Peyer's patch (tissue), 4 donors: Measurements from ENCODE around the gene TMEM131L. TPM values are rescaled to one million over a fixed set of nuclear protein-coding genes. Genes with fewer than 3 reads are reported as not detected.

Experiments
- DNase-seq, 3 donors: peaks; one replicate each; pipeline ENCODE4 v3.0.0-alpha.2; 2017 to 2019
- H3K27ac ChIP-seq, 4 donors: fragments of 200-600 bp; sonication (generic); one replicate each; pipeline ENCODE4 v1.5.1; 2016 to 2019
- H3K27me3 ChIP-seq, 2 donors: fragments of 200-600 bp; sonication (generic); one replicate each; pipeline ENCODE4 v1.5.1; 2019
- H3K36me3 ChIP-seq, 3 donors: fragments of 200-600 bp; sonication (generic); one replicate each; pipeline ENCODE4 v1.5.1; 2016 to 2019
- H3K4me1 ChIP-seq, 4 donors: fragments of 200-600 bp; sonication (generic); one replicate each; pipeline ENCODE4 v1.5.1; 2016 to 2019
- H3K4me3 ChIP-seq, 4 donors: fragments of 200-600 bp; sonication (generic); 1 replicate in 3 of 4; 2 replicates in 1 of 4; pipeline ENCODE4 v1.5.1; 2016 to 2019; ENCODE audit warnings: mild to moderate bottlenecking in 1 of 4
- H3K9me3 ChIP-seq, 4 donors: fragments of 200-600 bp; sonication (generic); one replicate each; pipeline ENCODE4 v1.5.1; 2016 to 2019; ENCODE audit warnings: mild to moderate bottlenecking in 1 of 4
- POLR2A ChIP-seq, 2 donors: fragments of 450-650 bp; IDR thresholded peaks; one replicate each; pipeline ENCODE4 v1.5.1; 2017; ENCODE audit warnings: antibody characterized with exemption in 2 of 2, mild to moderate bottlenecking in 2 of 2, moderate library complexity in 2 of 2
- total RNA-seq, 4 donors: library from RNA; depleted of rRNA; stranded (reverse); fragments of >200 nt; gene quantifications; one replicate each; pipeline ENCODE4 v1.1.0, GENCODE V29; 2016
- TF ChIP-seq, protein P1 (sequence below), 6 experiments: fragments of 450-650 bp in 4 of 6; fragments of 200-600 bp in 2 of 6; sonication (generic) in 1 of 6; IDR thresholded peaks; one replicate each; pipeline ENCODE4 v1.5.1; 2017 to 2019; ENCODE audit warnings: antibody characterized with exemption in 6 of 6, mild to moderate bottlenecking in 3 of 6, moderate library complexity in 1 of 6

The TMEM131L gene
- total RNA-seq, 4 donors from 2014 or later = 5.2 to 54.5 (median 7.0) TPM

DNA sequence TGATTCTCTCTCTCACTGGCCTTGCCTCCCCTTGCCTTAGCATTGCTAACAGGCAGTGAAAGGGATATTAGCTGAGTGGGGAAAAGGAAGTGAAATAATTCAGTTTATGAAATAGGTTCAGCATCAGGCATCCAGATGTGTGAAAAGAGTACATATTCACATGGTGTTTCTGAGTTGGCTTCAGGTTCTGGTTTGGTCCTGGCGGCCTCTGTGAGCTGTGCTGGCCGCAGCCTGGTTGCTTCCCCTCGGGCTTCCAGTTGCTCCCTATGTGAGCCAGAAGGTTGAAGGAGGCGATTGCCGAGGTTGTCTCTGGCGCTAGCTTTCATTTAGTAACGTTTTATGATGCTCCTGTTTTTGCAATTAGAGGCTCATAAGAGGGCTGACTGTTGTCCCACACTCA, 118.9 kb downstream of the TMEM131L start:
- no peak for DNase-seq
- Histone ChIP-seq H3K36me3 (peaks cover 0 to 9% (median 0%) of the 10 kb centered on the region in 3 donors), H3K4me3 (no peak overlapping the region)

DNA sequence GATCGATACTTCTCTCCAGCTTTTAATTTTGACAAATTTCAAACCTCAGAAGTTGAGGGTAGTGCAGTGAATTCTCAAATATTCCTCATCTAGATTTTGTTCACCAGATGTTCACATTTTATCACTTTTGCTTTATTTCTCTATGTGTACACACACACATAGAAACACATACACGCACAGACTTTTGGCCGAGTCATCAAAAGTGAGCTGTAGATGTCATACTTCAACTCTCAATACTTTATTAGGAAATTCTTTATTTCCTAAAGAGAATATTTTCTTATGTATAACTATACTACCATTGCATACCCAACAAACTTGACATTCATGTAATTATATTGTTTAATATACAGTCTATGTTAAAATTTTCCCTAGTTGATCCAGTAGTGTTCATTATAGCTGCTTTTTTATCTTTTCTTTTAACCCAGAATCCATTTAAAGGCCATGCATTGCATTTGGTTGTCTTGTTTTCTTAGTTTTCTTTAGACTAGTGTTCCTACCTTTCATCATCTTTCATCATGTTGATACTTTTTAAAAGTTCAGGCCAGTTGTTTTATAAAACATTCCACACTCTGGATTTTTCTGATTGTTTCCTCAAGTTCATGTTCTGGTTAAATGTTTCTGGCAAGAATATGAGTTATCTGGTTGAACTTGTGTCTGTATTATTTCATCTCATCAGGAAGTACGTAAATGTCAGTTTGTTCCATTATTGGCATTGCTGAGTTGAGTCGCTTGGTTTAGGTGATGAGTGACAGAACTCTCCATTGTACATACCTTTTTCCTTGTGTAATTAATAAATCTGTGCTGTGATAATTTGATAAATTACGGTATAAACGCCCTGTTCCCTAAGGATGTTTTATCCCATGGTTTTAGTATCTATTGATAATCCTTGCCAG, 123.8 kb downstream of the TMEM131L start:
- TF ChIP-seq, protein P1, sequence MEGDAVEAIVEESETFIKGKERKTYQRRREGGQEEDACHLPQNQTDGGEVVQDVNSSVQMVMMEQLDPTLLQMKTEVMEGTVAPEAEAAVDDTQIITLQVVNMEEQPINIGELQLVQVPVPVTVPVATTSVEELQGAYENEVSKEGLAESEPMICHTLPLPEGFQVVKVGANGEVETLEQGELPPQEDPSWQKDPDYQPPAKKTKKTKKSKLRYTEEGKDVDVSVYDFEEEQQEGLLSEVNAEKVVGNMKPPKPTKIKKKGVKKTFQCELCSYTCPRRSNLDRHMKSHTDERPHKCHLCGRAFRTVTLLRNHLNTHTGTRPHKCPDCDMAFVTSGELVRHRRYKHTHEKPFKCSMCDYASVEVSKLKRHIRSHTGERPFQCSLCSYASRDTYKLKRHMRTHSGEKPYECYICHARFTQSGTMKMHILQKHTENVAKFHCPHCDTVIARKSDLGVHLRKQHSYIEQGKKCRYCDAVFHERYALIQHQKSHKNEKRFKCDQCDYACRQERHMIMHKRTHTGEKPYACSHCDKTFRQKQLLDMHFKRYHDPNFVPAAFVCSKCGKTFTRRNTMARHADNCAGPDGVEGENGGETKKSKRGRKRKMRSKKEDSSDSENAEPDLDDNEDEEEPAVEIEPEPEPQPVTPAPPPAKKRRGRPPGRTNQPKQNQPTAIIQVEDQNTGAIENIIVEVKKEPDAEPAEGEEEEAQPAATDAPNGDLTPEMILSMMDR (IDR thresholded peaks at IDR 0.05) = no peak
- TF ChIP-seq POLR2A (IDR thresholded peaks at IDR 0.05) = no peak
- Histone ChIP-seq H3K9me3 (no peaks in the 10 kb centered on the region), H3K27ac (no peak overlapping the region), H3K36me3 (peaks cover 0 to 9% (median 0%) of the 10 kb centered on the region in 3 donors), H3K27me3 (no peaks in the 10 kb centered on the region), H3K4me1 (no peaks in the 10 kb centered on the region), H3K4me3 (no peak overlapping the region)
- DNase-seq = no peak

More for the DNA sequence above, 118.9 kb downstream of the TMEM131L start:
- no peaks in the 10 kb centered on the region for H3K4me1 ChIP-seq
- no peaks in the 10 kb centered on the region for H3K9me3 ChIP-seq
- H3K27ac ChIP-seq = no peak overlapping the region
- TF ChIP-seq, protein P1 (IDR thresholded peaks at IDR 0.05) = no peak
- TF ChIP-seq POLR2A (IDR thresholded peaks at IDR 0.05) = no peak
- no peaks in the 10 kb centered on the region for H3K27me3 ChIP-seq

DNA sequence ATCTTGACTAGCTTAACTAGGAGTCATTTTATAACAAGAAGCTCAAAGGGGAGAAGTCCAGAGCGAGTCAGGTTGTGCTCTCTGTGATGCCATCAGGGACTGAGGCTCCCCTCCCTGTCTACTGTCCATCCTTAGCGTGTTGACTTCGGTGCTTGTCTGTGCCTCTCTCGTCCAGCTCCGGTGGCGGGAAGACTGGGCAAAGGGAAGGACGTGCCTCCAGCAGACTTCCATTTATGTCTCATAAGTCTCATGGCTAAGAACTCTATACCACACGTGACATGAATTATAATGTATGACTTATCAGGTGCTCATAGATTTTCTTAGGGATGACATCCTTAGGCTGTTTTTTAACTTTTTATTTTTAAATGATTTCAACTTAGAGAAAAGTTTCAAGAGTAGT, 125.3 kb downstream of the TMEM131L start:
- TF ChIP-seq POLR2A (IDR thresholded peaks at IDR 0.05) = no peak
- TF ChIP-seq, protein P1 (IDR thresholded peaks at IDR 0.05) = no peak
- no peak for DNase-seq
- H3K4me3 ChIP-seq = no peak overlapping the region
- no peaks in the 10 kb centered on the region for H3K9me3 ChIP-seq
- no peak overlapping the region for H3K27ac ChIP-seq
- no peaks in the 10 kb centered on the region for H3K4me1 ChIP-seq
- no peaks in the 10 kb centered on the region for H3K27me3 ChIP-seq
- peaks cover 0 to 16% (median 0%) of the 10 kb centered on the region in 3 donors for H3K36me3 ChIP-seq

DNA sequence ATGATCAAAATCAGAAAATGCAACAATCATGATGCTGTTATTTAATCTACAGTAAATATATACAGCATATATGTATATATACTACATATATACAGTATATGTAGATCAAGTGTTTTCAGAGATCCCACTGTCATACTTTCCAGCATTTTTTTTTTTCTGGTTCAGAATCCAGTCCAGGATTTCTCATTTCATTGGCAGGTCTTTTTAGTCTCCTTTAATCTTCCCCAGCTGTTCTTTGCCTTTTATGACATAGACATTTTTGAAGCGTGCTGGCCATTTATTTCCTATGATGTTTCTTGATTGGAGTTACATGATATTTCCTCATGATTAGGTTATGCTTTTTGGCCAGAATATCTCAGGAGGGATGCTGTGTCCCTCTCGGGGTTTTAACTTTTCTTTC, 125.9 kb downstream of the TMEM131L start:
- H3K4me3 ChIP-seq = no peak overlapping the region
- no peaks in the 10 kb centered on the region for H3K9me3 ChIP-seq
- H3K27ac ChIP-seq = no peak overlapping the region
- H3K36me3 ChIP-seq = peaks cover 0 to 18% (median 0%) of the 10 kb centered on the region in 3 donors
- no peak for DNase-seq
- no peak for TF ChIP-seq POLR2A (IDR thresholded peaks at IDR 0.05)
- TF ChIP-seq, protein P1 (IDR thresholded peaks at IDR 0.05) = no peak
- no peaks in the 10 kb centered on the region for H3K4me1 ChIP-seq
- H3K27me3 ChIP-seq = no peaks in the 10 kb centered on the region

DNA sequence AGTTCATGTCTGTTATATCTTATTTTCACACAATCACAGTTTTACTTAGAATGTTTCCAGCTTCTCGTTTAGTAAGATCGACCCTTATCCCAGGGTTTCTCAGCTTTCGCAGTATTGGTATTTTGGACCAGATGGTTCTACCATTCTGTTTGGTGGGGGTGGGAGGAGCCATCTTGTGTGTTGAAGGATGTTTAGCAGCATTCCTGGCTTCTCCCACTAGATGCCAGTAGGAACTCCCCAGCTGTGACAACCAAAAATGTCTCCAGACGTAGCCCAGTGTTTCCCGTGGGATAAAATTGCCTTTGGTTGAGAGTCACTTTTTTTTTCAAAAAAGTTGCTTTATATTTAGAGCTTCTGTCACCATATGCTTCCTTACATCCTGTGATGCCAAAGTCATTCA, 127.0 kb downstream of the TMEM131L start:
- Histone ChIP-seq H3K4me3 (no peak overlapping the region), H3K36me3 (peaks cover 0 to 18% (median 0%) of the 10 kb centered on the region in 3 donors), H3K27me3 (no peaks in the 10 kb centered on the region), H3K9me3 (no peaks in the 10 kb centered on the region), H3K4me1 (no peaks in the 10 kb centered on the region), H3K27ac (no peak overlapping the region)
- DNase-seq = no peak
- TF ChIP-seq POLR2A (IDR thresholded peaks at IDR 0.05) = no peak
- TF ChIP-seq, protein P1 (IDR thresholded peaks at IDR 0.05) = no peak
